K562 (cell line): ENCODE results near the gene AFAP1. TPM values are rescaled to one million over a fixed set of nuclear protein-coding genes. Genes with fewer than 3 reads are reported as not detected.
A peak's percentile ranks its signal among the peaks of the same experiment; 100 is the strongest.

Experiments
- ATAC-seq: fragments of 200-7000 bp; cut with Tn5 transposase; 3 replicates; pipeline ENCODE4 v1.9.1; 2020; ENCODE audit warnings: moderate library complexity
- BruUV-seq: library from RNA; stranded (reverse); fragments of 400-500 nt; replicated peaks from 2 replicates; lab custom pipeline; 2021; lab: Mats Ljungman, UMichigan
- CTCF ChIA-PET: fragments of 300-600 bp; formaldehyde crosslinking; extraction: SDS; loops from one replicate; lab custom pipeline; 2021; ENCODE audit warnings: low intra/inter-chr PET ratio; lab: Yijun Ruan, JAX
- POLR2A ChIA-PET: fragments of 300-600, 350-650 bp; sonication (Branson Sonifier 250); formaldehyde crosslinking; extraction: SDS; loops from one replicate; lab custom pipeline; 2021; ENCODE audit warnings: antibody characterized with exemption, inconsistent platforms; lab: Yijun Ruan, JAX
- DNase-seq, 4 experiments: peaks; one replicate each; pipeline versions ENCODE4 v3.0.0 to v3.0.0-alpha.2; 2011 to 2018; ENCODE audit warnings: low spot score in 3 of 4, mixed read lengths in 3 of 4; ENCODE audit errors: extremely low read depth in 1 of 4
- FAIRE-seq: peaks from 2 replicates; lab custom pipeline; 2011; peaks lifted over from hg19 to GRCh38; lab: Jason Lieb, UNC
- H2AFZ ChIP-seq: 2 replicates; pipeline ENCODE4 v1.6.0; 2011; ENCODE audit warnings: low read depth, low read length, control low read depth, inconsistent platforms
- H3K27ac ChIP-seq: fragments of 200-600 bp; 3 replicates; pipeline ENCODE4 v1.8.0; 2011; ENCODE audit warnings: low read depth, mild to moderate bottlenecking, control low read depth, inconsistent platforms, low read length, moderate library complexity, mixed read lengths; ENCODE audit errors: extremely low read depth
- H3K27me3 ChIP-seq, 2 experiments: fragments of 300-600 bp in 1 of 2; 2 replicates in 1 of 2; 3 replicates in 1 of 2; pipeline versions ENCODE4 v1.6.0 to v1.8.0; 2011; ENCODE audit warnings: inconsistent platforms in 2 of 2, low read length in 2 of 2, mild to moderate bottlenecking in 1 of 2, mixed read lengths in 1 of 2, moderate library complexity in 1 of 2; ENCODE audit not compliant: control insufficient read depth in 2 of 2, insufficient read depth in 2 of 2
- H3K36me3 ChIP-seq: fragments of 300-600 bp; 3 replicates; pipeline ENCODE4 v1.8.0; 2011; ENCODE audit warnings: mild to moderate bottlenecking, low read length, inconsistent platforms; ENCODE audit not compliant: control insufficient read depth, insufficient read depth
- H3K4me1 ChIP-seq, 2 experiments: fragments of 200-600 bp in 1 of 2; replicated peaks in 1 of 2; 2 replicates in 1 of 2; 3 replicates in 1 of 2; pipeline versions ENCODE4 v1.5.1 to v1.8.0; 2011; ENCODE audit warnings: inconsistent platforms in 2 of 2, low read length in 2 of 2, mild to moderate bottlenecking in 1 of 2, mixed read lengths in 1 of 2, moderate library complexity in 1 of 2; ENCODE audit not compliant: control insufficient read depth in 2 of 2, insufficient read depth in 2 of 2
- H3K4me2 ChIP-seq: 2 replicates; pipeline ENCODE4 v1.6.1; 2011; ENCODE audit warnings: low read length, control low read depth, inconsistent platforms, mixed read lengths; ENCODE audit not compliant: insufficient read depth
- H3K4me3 ChIP-seq: fragments of 200-600 bp; sonication (generic), shearing (Covaris generic); 2 replicates; pipeline ENCODE4 v1.5.1; 2016; ENCODE audit warnings: control low read depth, inconsistent platforms
- H3K79me2 ChIP-seq: fragments of 200-600 bp; 3 replicates; pipeline ENCODE4 v1.8.0; 2011; ENCODE audit warnings: low read length, inconsistent platforms; ENCODE audit not compliant: control insufficient read depth, insufficient read depth
- H3K9ac ChIP-seq, 2 experiments: 2 replicates each; pipeline versions ENCODE4 v1.6.0 to v1.6.1; 2011; ENCODE audit warnings: low read depth in 2 of 2, low read length in 2 of 2, control low read depth in 1 of 2, inconsistent platforms in 1 of 2, mild to moderate bottlenecking in 1 of 2, mixed read lengths in 1 of 2; ENCODE audit not compliant: insufficient read depth in 1 of 2
- H3K9me1 ChIP-seq: one replicate; pipeline ENCODE4 v1.6.0; 2011; ENCODE audit warnings: inconsistent platforms, mild to moderate bottlenecking, low read length, moderate library complexity; ENCODE audit not compliant: control insufficient read depth, insufficient read depth
- H3K9me3 ChIP-seq: replicated peaks from 2 replicates; pipeline ENCODE4 v1.5.1; 2011; ENCODE audit warnings: low read depth, low read length, inconsistent platforms; ENCODE audit not compliant: control insufficient read depth, insufficient read depth
- H4K20me1 ChIP-seq: replicated peaks from 2 replicates; pipeline ENCODE4 v1.6.1; 2011; ENCODE audit warnings: low read length, inconsistent platforms, mixed read lengths; ENCODE audit not compliant: control insufficient read depth, insufficient read depth
- CTCF ChIP-seq, 3 experiments: IDR thresholded peaks in 2 of 3; conservative IDR thresholded peaks in 1 of 3; 2 replicates each; pipeline ENCODE4 v1.5.1; 2011 to 2012; ENCODE audit warnings: low read length in 3 of 3, mild to moderate bottlenecking in 3 of 3, control low read depth in 2 of 3, improper control_type of control experiment in 1 of 3, inconsistent platforms in 1 of 3, low read depth in 1 of 3, mixed read lengths in 1 of 3, moderate library complexity in 1 of 3; ENCODE audit not compliant: insufficient read depth in 2 of 3
- ZBTB33 ChIP-seq: sonication (generic); formaldehyde crosslinking; IDR thresholded peaks from 2 replicates; pipeline ENCODE4 v1.8.1; 2023; ENCODE audit warnings: mild to moderate bottlenecking, missing genetic modification reagents
- WGBS: fragments of 100-300 bp; shearing (Covaris generic); methylation state at CpG from one replicate; pipeline ENCODE4 v1.1.6; 2016; ENCODE audit warnings: low coverage, mixed read lengths; ENCODE audit not compliant: insufficient coverage; ENCODE audit errors: missing lambda C conversion rate; 5-methylcytosine and 5-hydroxymethylcytosine counted together
- in situ Hi-C: fragments of 300-500 bp; cut with MboI; formaldehyde crosslinking; loops from 4 replicates; pipeline ENCODE4 v1.15.0; 2018; ENCODE audit warnings: inconsistent platforms, mixed read lengths
- intact Hi-C: fragments of 100-400 bp; cut with micrococcal nuclease; formaldehyde crosslinking; loops from 2 replicates; pipeline ENCODE4 v1.14.2; 2022
- polyA plus RNA-seq, 8 experiments: library from polyadenylated mRNA; depleted of rRNA in 4 of 8; stranded (reverse) in 5 of 8; unstranded in 3 of 8; fragments of >200 nt; fragmentation: Nextera tagmentation in 2 of 8; fragmentation: Illumina TruSeq in 1 of 8; extraction: Ambion mirVana in 2 of 8; extraction: Trizol in 1 of 8; gene quantifications; 2 replicates each; pipeline versions ENCODE4 v1.2.1 to v1.2.3, GENCODE V29; 2011 to 2014; ENCODE audit warnings: inconsistent platforms in 1 of 8, missing spikeins in 1 of 8
- total RNA-seq, 7 experiments: library from RNA; depleted of rRNA in 6 of 7; stranded (reverse); fragments of >200 nt in 6 of 7; fragmentation: Illumina TruSeq in 2 of 7; extraction: Trizol in 2 of 7; gene quantifications; 2 replicates each; pipeline versions ENCODE4 v1.2.1 to v1.2.3, GENCODE V29; 2011 to 2021; ENCODE audit warnings: low replicate concordance in 1 of 7

Gene AFAP1
- total and polyA plus RNA-seq, 9 of the 15 experiments (the other 6 are each of a cell fraction or from before 2014, with no cell fraction given), result 0.07 to 0.42 (median 0.12) TPM; not detected in 1

DNA sequence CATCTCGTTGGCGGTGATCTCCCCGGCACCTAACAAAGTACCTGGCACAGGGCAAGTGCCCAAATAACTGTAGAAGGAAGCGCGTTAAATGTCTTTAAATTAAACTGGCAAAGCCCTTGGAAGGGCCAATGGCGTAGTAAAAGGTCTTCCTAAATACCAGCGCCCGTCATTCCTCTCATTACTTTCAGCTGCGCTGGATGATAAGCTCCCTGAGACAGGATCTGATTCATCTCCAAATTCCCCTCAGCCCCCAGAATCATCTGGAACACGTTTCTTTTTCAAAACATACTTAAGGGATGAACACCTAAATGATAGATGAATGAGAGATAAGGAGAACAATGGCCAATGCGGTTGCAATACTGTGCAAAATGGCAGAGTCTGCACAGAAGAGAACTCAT, 95.1 kb downstream of the AFAP1 start:
- no peak for ATAC-seq
- Histone ChIP-seq H3K79me2 (no peaks in the 10 kb centered on the region), H4K20me1 (no peaks in the 10 kb centered on the region), H3K9ac (no peak overlapping the region), H3K9me1 (no peaks in the 10 kb centered on the region), H2AFZ (no peak overlapping the region), H3K27ac (no peak overlapping the region), H3K27me3 (peaks cover 3 to 34% of the 10 kb centered on the region in 2 experiments; a peak in 4 of 5 replicates), H3K4me2 (no peak overlapping the region), H3K4me1 (no peaks in the 10 kb centered on the region)
- CTCF ChIA-PET, result interaction anchor here (1.9 kb wide), 1 partner anchor 143 kb away, joined by 5 read pairs; no protein-coding TSS in a partner anchor
- in situ Hi-C loops, result no loop called here
- POLR2A ChIA-PET, result no interaction called here
- intact Hi-C loops, result loop anchor here (5.0 kb wide), 1 partner anchor 42 kb away; no protein-coding TSS in a partner anchor
- DNase-seq, result no peak
- BruUV-seq, result no TSS peak
- TF ChIP-seq CTCF (IDR thresholded peaks at IDR 0.05 in 2 of 3, conservative IDR thresholded peaks at IDR 0.05 in 1 of 3; ENCODE audit: insufficient read depth in 2 of 3, low read depth in 1 of 3, low read length in 3 of 3), result peak in 1 of 3 experiments; percentile 4; a peak in 1 of 6 replicates
- no peak for TF ChIP-seq ZBTB33 (CRISPR knock-in tag)
- TF ChIP-seq, all 486 proteins: peak for 1
- WGBS, result 18% methylated on average over 11 of the region's 11 CpGs
- Histone ChIP-seq H3K9me3 (no peaks in the 10 kb centered on the region), H3K36me3 (no peaks in the 10 kb centered on the region), H3K4me3 (no peak overlapping the region)
- FAIRE-seq, result no peak
